GM12872 (cell line): ENCODE data around the gene DHRS7.

Source experiments
- CTCF ChIP-seq: IDR thresholded peaks from 3 replicates; pipeline ENCODE4 v1.5.1; 2011; ENCODE audit warnings: low read depth, mild to moderate bottlenecking, low read length, moderate library complexity; ENCODE audit not compliant: insufficient read depth

DHRS7 gene

GRCh38 chr14:60133487-60133886, 31.7 kb downstream of the DHRS7 start:
- TF ChIP-seq CTCF, result no peak

- no peak for TF ChIP-seq CTCF
These were observed 39.3 kb downstream of the DHRS7 start for GRCh38 chr14:60125918-60126317.

GRCh38 chr14:60116181-60116580, 49.0 kb downstream of the DHRS7 start:
- no peak for TF ChIP-seq CTCF

- TF ChIP-seq CTCF, result no peak
These were observed 50.3 kb downstream of the DHRS7 start for GRCh38 chr14:60114881-60115280.

- no peak for TF ChIP-seq CTCF
These were observed 53.5 kb downstream of the DHRS7 start for GRCh38 chr14:60111732-60112131.

- TF ChIP-seq CTCF, result no peak
These were observed 57.7 kb downstream of the DHRS7 start for GRCh38 chr14:60107477-60107876.

- TF ChIP-seq CTCF, result no peak
These were observed 58.9 kb downstream of the DHRS7 start for GRCh38 chr14:60106339-60106738.

GRCh38 chr14:60102389-60102788, 62.8 kb downstream of the DHRS7 start:
- no peak for TF ChIP-seq CTCF
